ENCODE measurements around the gene SLC27A5.

DNA sequence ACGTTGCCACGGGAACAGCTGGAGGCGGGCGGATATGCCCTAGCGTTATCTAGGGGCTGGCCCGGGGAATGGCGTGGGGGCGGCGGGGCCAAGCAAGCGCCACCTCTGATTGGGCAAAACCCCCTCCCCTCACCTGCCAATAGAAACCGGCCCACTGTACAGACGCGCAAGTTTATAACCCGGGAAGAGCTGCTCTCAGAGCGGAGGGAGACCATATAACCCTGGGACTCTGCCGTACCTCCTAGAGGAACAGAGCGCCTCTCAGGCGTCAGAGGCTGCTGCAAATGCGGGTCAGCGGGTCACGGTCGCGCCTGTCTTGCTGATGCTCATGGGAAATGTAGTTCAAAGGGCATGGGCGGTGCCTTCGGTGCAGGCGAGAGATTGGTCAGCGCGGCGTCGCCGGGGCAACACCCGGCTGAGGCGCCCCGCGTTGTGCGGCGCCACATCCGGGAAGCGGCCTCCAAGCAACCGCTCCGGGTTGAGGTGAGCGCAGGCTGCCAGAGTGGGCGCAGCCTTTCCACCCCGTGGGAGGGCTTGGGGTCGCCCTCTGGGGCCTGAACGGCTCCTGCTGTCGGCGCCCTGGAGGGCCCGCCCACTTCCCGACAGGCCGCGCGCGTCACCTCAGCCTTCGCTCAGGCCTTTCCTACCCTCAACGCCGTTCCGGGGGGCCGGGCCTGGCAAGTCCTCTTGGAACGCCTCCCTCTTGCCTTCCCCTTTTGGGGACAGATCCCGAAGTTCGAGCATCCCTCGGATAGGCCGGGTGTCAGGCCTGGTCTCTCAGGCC, 35.9 kb downstream of the SLC27A5 start, which contains the start of gene ZNF446:
- TF ChIP-seq, protein P1, sequence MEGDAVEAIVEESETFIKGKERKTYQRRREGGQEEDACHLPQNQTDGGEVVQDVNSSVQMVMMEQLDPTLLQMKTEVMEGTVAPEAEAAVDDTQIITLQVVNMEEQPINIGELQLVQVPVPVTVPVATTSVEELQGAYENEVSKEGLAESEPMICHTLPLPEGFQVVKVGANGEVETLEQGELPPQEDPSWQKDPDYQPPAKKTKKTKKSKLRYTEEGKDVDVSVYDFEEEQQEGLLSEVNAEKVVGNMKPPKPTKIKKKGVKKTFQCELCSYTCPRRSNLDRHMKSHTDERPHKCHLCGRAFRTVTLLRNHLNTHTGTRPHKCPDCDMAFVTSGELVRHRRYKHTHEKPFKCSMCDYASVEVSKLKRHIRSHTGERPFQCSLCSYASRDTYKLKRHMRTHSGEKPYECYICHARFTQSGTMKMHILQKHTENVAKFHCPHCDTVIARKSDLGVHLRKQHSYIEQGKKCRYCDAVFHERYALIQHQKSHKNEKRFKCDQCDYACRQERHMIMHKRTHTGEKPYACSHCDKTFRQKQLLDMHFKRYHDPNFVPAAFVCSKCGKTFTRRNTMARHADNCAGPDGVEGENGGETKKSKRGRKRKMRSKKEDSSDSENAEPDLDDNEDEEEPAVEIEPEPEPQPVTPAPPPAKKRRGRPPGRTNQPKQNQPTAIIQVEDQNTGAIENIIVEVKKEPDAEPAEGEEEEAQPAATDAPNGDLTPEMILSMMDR (tag by site-specific recombination; IDR thresholded peaks at IDR 0.05), result peak; percentile 80
- TF ChIP-seq, protein P2, sequence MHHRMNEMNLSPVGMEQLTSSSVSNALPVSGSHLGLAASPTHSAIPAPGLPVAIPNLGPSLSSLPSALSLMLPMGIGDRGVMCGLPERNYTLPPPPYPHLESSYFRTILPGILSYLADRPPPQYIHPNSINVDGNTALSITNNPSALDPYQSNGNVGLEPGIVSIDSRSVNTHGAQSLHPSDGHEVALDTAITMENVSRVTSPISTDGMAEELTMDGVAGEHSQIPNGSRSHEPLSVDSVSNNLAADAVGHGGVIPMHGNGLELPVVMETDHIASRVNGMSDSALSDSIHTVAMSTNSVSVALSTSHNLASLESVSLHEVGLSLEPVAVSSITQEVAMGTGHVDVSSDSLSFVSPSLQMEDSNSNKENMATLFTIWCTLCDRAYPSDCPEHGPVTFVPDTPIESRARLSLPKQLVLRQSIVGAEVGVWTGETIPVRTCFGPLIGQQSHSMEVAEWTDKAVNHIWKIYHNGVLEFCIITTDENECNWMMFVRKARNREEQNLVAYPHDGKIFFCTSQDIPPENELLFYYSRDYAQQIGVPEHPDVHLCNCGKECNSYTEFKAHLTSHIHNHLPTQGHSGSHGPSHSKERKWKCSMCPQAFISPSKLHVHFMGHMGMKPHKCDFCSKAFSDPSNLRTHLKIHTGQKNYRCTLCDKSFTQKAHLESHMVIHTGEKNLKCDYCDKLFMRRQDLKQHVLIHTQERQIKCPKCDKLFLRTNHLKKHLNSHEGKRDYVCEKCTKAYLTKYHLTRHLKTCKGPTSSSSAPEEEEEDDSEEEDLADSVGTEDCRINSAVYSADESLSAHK (tag by site-specific recombination; IDR thresholded peaks at IDR 0.05), result no peak; the same call in 1 of the 2 replicates
- TF ChIP-seq ZFP3 (tag by site-specific recombination; IDR thresholded peaks at IDR 0.05; ENCODE audit: low read depth), result no peak
- TF ChIP-seq ZNF335 (tag by site-specific recombination; conservative IDR thresholded peaks at IDR 0.05), result peak; percentile 100
- TF ChIP-seq, protein P3, sequence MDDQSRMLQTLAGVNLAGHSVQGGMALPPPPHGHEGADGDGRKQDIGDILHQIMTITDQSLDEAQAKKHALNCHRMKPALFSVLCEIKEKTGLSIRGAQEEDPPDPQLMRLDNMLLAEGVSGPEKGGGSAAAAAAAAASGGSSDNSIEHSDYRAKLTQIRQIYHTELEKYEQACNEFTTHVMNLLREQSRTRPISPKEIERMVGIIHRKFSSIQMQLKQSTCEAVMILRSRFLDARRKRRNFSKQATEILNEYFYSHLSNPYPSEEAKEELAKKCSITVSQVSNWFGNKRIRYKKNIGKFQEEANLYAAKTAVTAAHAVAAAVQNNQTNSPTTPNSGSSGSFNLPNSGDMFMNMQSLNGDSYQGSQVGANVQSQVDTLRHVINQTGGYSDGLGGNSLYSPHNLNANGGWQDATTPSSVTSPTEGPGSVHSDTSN (CRISPR knock-in tag; IDR thresholded peaks at IDR 0.05), result 0 out of 2 replicates have a peak, but pooled peaks have one; percentile 12
- TF ChIP-seq ZNF146 (tag by site-specific recombination; IDR thresholded peaks at IDR 0.05), result no peak
- no peak for TF ChIP-seq ZNF37A (tag by site-specific recombination; IDR thresholded peaks at IDR 0.05)
- TF ChIP-seq ZNF404 (tag by site-specific recombination; IDR thresholded peaks at IDR 0.05), result no peak
- no peak for TF ChIP-seq ZNF274 (IDR thresholded peaks at IDR 0.05; ENCODE audit: low read length)
- TF ChIP-seq ZNF274 (tag by site-specific recombination; IDR thresholded peaks at IDR 0.05; ENCODE audit: borderline replicate concordance), result no peak
